ENCODE data around the gene ZNF862. TPM values are rescaled to one million over a fixed set of nuclear protein-coding genes. Genes with fewer than 3 reads are reported as not detected.

The ZNF862 gene
- total RNA-seq, 1 donor from 2014 or later: 15.9 TPM

Other genes starting within 250 kb of the ZNF862 start
- 2.3 to 3.5 TPM (median 3.1 TPM) in 3 replicates for gene ZNF467, start 64.8 kb upstream of the ZNF862 start, total RNA-seq
- 23.1 to 28.5 TPM (median 24.8 TPM) in 3 replicates for gene ATP6V0E2, start 35.6 kb downstream of the ZNF862 start, total RNA-seq